Right lobe of liver (tissue), 6 donors: ENCODE measurements around the gene KCNJ8. TPM values are rescaled to one million over a fixed set of nuclear protein-coding genes. Genes with fewer than 3 reads are reported as not detected.

Source experiments
- ATAC-seq, 4 donors: fragments of 200-7000 bp; cut with Tn5 transposase; one replicate each; pipeline ENCODE4 v1.9.1; 2020; ENCODE audit warnings: mild to moderate bottlenecking in 4 of 4, moderate library complexity in 4 of 4
- DNase-seq, 3 donors: peaks; one replicate each; pipeline ENCODE4 v3.0.0-alpha.2; 2020
- H3K27ac ChIP-seq, 3 donors: fragments of 200-600 bp; one replicate each; pipeline ENCODE4 v1.8.0; 2022
- H3K27me3 ChIP-seq, 2 donors: fragments of 200-600 bp; one replicate each; pipeline ENCODE4 v1.8.0; 2022
- H3K36me3 ChIP-seq, 4 donors: fragments of 200-600 bp; sonication (generic) in 1 of 4; one replicate each; pipeline versions ENCODE4 v1.5.1 to v1.8.0; 2017 to 2022; ENCODE audit warnings: control low read depth in 1 of 4
- H3K4me1 ChIP-seq, 4 donors: fragments of 200-600 bp; sonication (generic) in 1 of 4; one replicate each; pipeline versions ENCODE4 v1.5.1 to v1.8.0; 2017 to 2022; ENCODE audit warnings: control low read depth in 1 of 4
- H3K4me3 ChIP-seq, 3 donors: fragments of 200-600 bp; one replicate each; pipeline ENCODE4 v1.8.0; 2022
- H3K9me3 ChIP-seq, 4 donors: fragments of 200-600 bp; sonication (generic) in 1 of 4; one replicate each; pipeline versions ENCODE4 v1.5.1 to v1.8.0; 2017 to 2022; ENCODE audit warnings: control low read depth in 1 of 4
- CTCF ChIP-seq, 4 donors: fragments of 200-600 bp in 3 of 4; fragments of 450-650 bp in 1 of 4; IDR thresholded peaks; one replicate each; pipeline versions ENCODE4 v1.5.1 to v1.8.0; 2016 to 2022; ENCODE audit warnings: antibody characterized with exemption in 4 of 4, mild to moderate bottlenecking in 2 of 4
- POLR2A ChIP-seq: fragments of 450-650 bp; IDR thresholded peaks from one replicate; pipeline ENCODE4 v1.6.1; 2017; ENCODE audit warnings: antibody characterized with exemption, mild to moderate bottlenecking
- WGBS: methylation state at CpG from one replicate; pipeline ENCODE4 v1.1.6; 2018; ENCODE audit warnings: low coverage, low lambda C conversion rate; ENCODE audit not compliant: insufficient coverage; ENCODE audit errors: missing lambda C conversion rate; 5-methylcytosine and 5-hydroxymethylcytosine counted together
- intact Hi-C, 2 donors: fragments of 100-400 bp; cut with DNase I; formaldehyde crosslinking; loops; one replicate each; pipeline versions ENCODE4 v1.11.2 to v1.14.1; 2022
- total RNA-seq, 6 experiments: library from RNA; depleted of rRNA in 2 of 6; stranded (reverse); fragments of >200 nt in 2 of 6; fragmentation: NEBNext Ultra II Directional in 3 of 6; extraction: Animal tissue kit (Norgen Biotek cat#: 25700) in 3 of 6; gene quantifications; one replicate each; pipeline versions ENCODE4 v1.1.0 to v1.2.4, GENCODE V29; 2016 to 2023
- donor health status: DM: no; HTN: yes; CAD: no.
- donor health status: DM: no; HTN: no; CAD: no.
- donor health status: DM: no; HTN: no; CAD: no.
- donor health status: DM: no; HTN: yes; CAD: no.
- donor health status: DM: no; HTN: yes; CAD: no.

KCNJ8 gene
- total RNA-seq, 6 experiments from 2014 or later: 9.1 to 37.5 (median 25.4) TPM

DNA sequence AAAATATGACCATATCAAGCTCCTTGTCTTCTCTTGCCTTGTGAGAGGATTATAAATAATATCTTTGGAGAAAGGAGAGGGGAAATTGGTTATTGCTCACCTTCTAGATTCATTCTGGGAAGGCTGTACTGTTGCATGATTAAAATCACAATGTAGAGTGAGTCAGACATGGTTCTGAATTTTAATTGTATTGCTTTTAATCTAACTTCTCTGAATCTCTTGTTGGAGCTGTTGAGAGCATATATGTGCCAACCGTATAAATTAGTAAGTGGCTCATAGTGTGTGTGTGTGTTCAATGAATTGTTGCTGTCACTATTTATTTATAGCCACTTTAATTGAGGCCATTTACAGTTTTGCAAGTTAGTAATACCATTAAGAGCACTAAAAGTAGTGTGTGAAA is 56.1 kb downstream of the KCNJ8 start:
- no peak for DNase-seq
- intact Hi-C loops: no loop called here
- TF ChIP-seq POLR2A: no peak
- TF ChIP-seq CTCF (IDR thresholded peaks at IDR 0.05): no peak
- H3K4me1 ChIP-seq: no peaks in the 10 kb centered on the region
- WGBS: 79% methylated on average over 1 of the region's 1 CpG
- no peak for ATAC-seq
- no peak overlapping the region for H3K27ac ChIP-seq
- H3K27me3 ChIP-seq: no peaks in the 10 kb centered on the region
- H3K9me3 ChIP-seq: no peaks in the 10 kb centered on the region
- H3K36me3 ChIP-seq: no peaks in the 10 kb centered on the region
- no peak overlapping the region for H3K4me3 ChIP-seq

GRCh38 chr12:21717767-21718166 is 56.7 kb downstream of the KCNJ8 start:
- Histone ChIP-seq H3K4me3 (no peak overlapping the region), H3K27me3 (no peaks in the 10 kb centered on the region), H3K36me3 (no peaks in the 10 kb centered on the region), H3K9me3 (no peaks in the 10 kb centered on the region), H3K27ac (no peak overlapping the region), H3K4me1 (no peaks in the 10 kb centered on the region)
- DNase-seq (no peak), ATAC-seq (no peak)
- TF ChIP-seq POLR2A (no peak), CTCF (IDR thresholded peaks at IDR 0.05) (no peak)
- intact Hi-C loops: no loop called here
- WGBS: 56% methylated on average over 5 of the region's 5 CpGs

- H3K27me3 ChIP-seq: no peaks in the 10 kb centered on the region
- H3K36me3 ChIP-seq: no peaks in the 10 kb centered on the region
- no peak for DNase-seq
- WGBS: 58% methylated on average over 2 of the region's 2 CpGs
- intact Hi-C loops: no loop called here
- H3K4me1 ChIP-seq: no peaks in the 10 kb centered on the region
- TF ChIP-seq POLR2A (no peak), CTCF (IDR thresholded peaks at IDR 0.05) (no peak)
- no peaks in the 10 kb centered on the region for H3K9me3 ChIP-seq
- no peak for ATAC-seq
- no peak overlapping the region for H3K4me3 ChIP-seq
- no peak overlapping the region for H3K27ac ChIP-seq
These were observed 59.1 kb downstream of the KCNJ8 start for GRCh38 chr12:21715386-21715785.

Other genes starting within 250 kb of the KCNJ8 start
- gene SPX, start 248.4 kb downstream of the KCNJ8 start, total RNA-seq: 1 to 10 TPM in 2 of 6 experiments, under 1 TPM in 3, not detected in 1; 0.24 to 6.9 (median 0.56) TPM
- gene GYS2, start 169.9 kb downstream of the KCNJ8 start, total RNA-seq: 10 to 100 TPM; 28.4 to 72.4 (median 47.1) TPM
- 10 to 100 TPM; 12.4 to 28.1 (median 17.8) TPM for gene LDHB, start 116.9 kb downstream of the KCNJ8 start, total RNA-seq
- 10 to 100 TPM; 26.5 to 71.2 (median 37.1) TPM for gene ABCC9, start 166.7 kb upstream of the KCNJ8 start, total RNA-seq